Liver (tissue), 3 donors: Measurements from ENCODE around the gene F12.

Source experiments
- EGR1 ChIP-seq, 2 donors: IDR thresholded peaks; 2 replicates each; pipeline ENCODE4 v1.6.1; 2016 to 2018; ENCODE audit warnings: antibody characterized with exemption in 2 of 2, low read depth in 2 of 2
- GABPA ChIP-seq, 2 donors: IDR thresholded peaks in 1 of 2; conservative IDR thresholded peaks in 1 of 2; 2 replicates each; pipeline ENCODE4 v1.6.1; 2016; ENCODE audit warnings: antibody characterized with exemption in 2 of 2, mild to moderate bottlenecking in 1 of 2, moderate library complexity in 1 of 2
- RAD21 ChIP-seq, 2 donors: IDR thresholded peaks; 2 replicates each; pipeline ENCODE4 v1.6.1; 2016; ENCODE audit warnings: antibody characterized with exemption in 2 of 2, mild to moderate bottlenecking in 2 of 2
- RXRA ChIP-seq, 2 donors: IDR thresholded peaks; 2 replicates each; pipeline ENCODE4 v1.6.1; 2017 to 2018; ENCODE audit warnings: antibody characterized with exemption in 2 of 2, mild to moderate bottlenecking in 1 of 2
- TAF1 ChIP-seq: conservative IDR thresholded peaks from 2 replicates; pipeline ENCODE4 v1.6.1; 2016; ENCODE audit warnings: antibody characterized with exemption, mild to moderate bottlenecking
- YY1 ChIP-seq: IDR thresholded peaks from 2 replicates; pipeline ENCODE4 v1.6.1; 2016; ENCODE audit warnings: antibody characterized with exemption, mild to moderate bottlenecking
- TF ChIP-seq, protein P1 (sequence below): fragments of 150-350 bp; IDR thresholded peaks from 2 replicates; pipeline ENCODE4 v1.5.1; 2017; ENCODE audit warnings: improper control_type of control experiment, low read depth, low read length; ENCODE audit not compliant: missing input control
- TF ChIP-seq, protein P2 (sequence below): IDR thresholded peaks from 2 replicates; pipeline ENCODE4 v1.6.1; 2016; ENCODE audit warnings: antibody characterized with exemption, mild to moderate bottlenecking
- TF ChIP-seq, protein P3 (sequence below): IDR thresholded peaks from 2 replicates; pipeline ENCODE4 v1.6.1; 2016; ENCODE audit warnings: antibody characterized with exemption
- donor health status: healthy.
- donor health status: healthy.

DNA sequence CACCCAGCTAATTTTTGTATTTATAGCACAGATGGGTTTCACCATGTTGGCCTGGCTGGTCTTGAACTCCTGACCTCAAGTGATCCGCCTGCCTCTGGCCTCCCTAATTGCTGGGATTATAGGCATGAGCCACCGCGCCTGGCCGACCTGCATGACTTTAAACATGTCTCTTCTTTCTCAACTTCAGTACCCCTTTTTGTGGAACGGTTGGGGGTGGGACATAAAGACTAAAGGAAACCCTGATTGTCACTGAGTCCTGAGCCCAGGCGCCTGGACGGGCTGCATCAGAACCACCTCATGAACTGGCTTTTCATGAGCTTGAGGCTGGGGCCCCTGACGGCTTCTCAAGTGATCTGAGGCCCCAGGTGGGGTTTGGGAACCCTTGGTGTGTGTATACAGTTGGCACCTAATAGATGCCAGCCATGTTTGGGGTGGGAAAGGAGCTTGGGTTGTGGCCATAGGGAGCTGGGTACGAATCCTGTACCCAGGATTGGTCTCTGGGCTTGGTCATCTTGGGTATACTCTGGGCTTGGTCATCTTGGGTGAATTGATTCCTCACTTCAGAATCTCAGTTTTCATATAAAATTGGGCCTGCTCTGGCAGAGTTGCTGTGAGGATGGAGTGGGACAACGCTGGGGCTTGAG is 19.3 kb upstream of the F12 start:
- TF ChIP-seq, protein P1, sequence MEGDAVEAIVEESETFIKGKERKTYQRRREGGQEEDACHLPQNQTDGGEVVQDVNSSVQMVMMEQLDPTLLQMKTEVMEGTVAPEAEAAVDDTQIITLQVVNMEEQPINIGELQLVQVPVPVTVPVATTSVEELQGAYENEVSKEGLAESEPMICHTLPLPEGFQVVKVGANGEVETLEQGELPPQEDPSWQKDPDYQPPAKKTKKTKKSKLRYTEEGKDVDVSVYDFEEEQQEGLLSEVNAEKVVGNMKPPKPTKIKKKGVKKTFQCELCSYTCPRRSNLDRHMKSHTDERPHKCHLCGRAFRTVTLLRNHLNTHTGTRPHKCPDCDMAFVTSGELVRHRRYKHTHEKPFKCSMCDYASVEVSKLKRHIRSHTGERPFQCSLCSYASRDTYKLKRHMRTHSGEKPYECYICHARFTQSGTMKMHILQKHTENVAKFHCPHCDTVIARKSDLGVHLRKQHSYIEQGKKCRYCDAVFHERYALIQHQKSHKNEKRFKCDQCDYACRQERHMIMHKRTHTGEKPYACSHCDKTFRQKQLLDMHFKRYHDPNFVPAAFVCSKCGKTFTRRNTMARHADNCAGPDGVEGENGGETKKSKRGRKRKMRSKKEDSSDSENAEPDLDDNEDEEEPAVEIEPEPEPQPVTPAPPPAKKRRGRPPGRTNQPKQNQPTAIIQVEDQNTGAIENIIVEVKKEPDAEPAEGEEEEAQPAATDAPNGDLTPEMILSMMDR, result no peak
- TF ChIP-seq EGR1 (IDR thresholded peaks at IDR 0.05; ENCODE audit: low read depth in 2 of 2) (no peak), GABPA (IDR thresholded peaks at IDR 0.05 in 1 of 2, conservative IDR thresholded peaks at IDR 0.05 in 1 of 2) (no peak), RAD21 (IDR thresholded peaks at IDR 0.05) (no peak), YY1 (no peak), RXRA (IDR thresholded peaks at IDR 0.05) (no peak), TAF1 (no peak)
- TF ChIP-seq, protein P2, sequence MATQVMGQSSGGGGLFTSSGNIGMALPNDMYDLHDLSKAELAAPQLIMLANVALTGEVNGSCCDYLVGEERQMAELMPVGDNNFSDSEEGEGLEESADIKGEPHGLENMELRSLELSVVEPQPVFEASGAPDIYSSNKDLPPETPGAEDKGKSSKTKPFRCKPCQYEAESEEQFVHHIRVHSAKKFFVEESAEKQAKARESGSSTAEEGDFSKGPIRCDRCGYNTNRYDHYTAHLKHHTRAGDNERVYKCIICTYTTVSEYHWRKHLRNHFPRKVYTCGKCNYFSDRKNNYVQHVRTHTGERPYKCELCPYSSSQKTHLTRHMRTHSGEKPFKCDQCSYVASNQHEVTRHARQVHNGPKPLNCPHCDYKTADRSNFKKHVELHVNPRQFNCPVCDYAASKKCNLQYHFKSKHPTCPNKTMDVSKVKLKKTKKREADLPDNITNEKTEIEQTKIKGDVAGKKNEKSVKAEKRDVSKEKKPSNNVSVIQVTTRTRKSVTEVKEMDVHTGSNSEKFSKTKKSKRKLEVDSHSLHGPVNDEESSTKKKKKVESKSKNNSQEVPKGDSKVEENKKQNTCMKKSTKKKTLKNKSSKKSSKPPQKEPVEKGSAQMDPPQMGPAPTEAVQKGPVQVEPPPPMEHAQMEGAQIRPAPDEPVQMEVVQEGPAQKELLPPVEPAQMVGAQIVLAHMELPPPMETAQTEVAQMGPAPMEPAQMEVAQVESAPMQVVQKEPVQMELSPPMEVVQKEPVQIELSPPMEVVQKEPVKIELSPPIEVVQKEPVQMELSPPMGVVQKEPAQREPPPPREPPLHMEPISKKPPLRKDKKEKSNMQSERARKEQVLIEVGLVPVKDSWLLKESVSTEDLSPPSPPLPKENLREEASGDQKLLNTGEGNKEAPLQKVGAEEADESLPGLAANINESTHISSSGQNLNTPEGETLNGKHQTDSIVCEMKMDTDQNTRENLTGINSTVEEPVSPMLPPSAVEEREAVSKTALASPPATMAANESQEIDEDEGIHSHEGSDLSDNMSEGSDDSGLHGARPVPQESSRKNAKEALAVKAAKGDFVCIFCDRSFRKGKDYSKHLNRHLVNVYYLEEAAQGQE, result no peak
- TF ChIP-seq, protein P3, sequence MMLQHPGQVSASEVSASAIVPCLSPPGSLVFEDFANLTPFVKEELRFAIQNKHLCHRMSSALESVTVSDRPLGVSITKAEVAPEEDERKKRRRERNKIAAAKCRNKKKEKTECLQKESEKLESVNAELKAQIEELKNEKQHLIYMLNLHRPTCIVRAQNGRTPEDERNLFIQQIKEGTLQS, result no peak
